ENCODE data around the gene OR52A5. TPM values are rescaled to one million over a fixed set of nuclear protein-coding genes. Genes with fewer than 3 reads are reported as not detected.

Gene OR52A5
- total and polyA plus RNA-seq, 2 experiments from 2014 or later, result 0.11 to 0.24 TPM

GRCh38 chr11:5159806-5160205 lies 21.6 kb upstream of the OR52A5 start:
- ATAC-seq, result no peak
- TF ChIP-seq ZNF331 (CRISPR knock-in tag; IDR thresholded peaks at IDR 0.05; ENCODE audit: low read depth) (no peak), EZH2phosphoT487 (IDR thresholded peaks at IDR 0.05; ENCODE audit: unreplicated experiment) (no peak), CREB1 (CRISPR knock-in tag; IDR thresholded peaks at IDR 0.05; ENCODE audit: low read depth) (no peak), CTCF (conservative IDR thresholded peaks at IDR 0.05; ENCODE audit: low read depth in 2 of 2) (no peak), ZNF114 (CRISPR knock-in tag; IDR thresholded peaks at IDR 0.05) (no peak), JUNB (IDR thresholded peaks at IDR 0.05; ENCODE audit: unreplicated experiment) (no peak), POLR2AphosphoS5 (IDR thresholded peaks at IDR 0.05; ENCODE audit: low read depth) (no peak), ETS1 (IDR thresholded peaks at IDR 0.05) (no peak), EZH2 (IDR thresholded peaks at IDR 0.05; ENCODE audit: low read depth, unreplicated experiment) (no peak), NANOG (IDR thresholded peaks at IDR 0.05; ENCODE audit: borderline replicate concordance) (no peak), STAT1 (IDR thresholded peaks at IDR 0.05; ENCODE audit: unreplicated experiment) (no peak)
- TF ChIP-seq, protein P1, sequence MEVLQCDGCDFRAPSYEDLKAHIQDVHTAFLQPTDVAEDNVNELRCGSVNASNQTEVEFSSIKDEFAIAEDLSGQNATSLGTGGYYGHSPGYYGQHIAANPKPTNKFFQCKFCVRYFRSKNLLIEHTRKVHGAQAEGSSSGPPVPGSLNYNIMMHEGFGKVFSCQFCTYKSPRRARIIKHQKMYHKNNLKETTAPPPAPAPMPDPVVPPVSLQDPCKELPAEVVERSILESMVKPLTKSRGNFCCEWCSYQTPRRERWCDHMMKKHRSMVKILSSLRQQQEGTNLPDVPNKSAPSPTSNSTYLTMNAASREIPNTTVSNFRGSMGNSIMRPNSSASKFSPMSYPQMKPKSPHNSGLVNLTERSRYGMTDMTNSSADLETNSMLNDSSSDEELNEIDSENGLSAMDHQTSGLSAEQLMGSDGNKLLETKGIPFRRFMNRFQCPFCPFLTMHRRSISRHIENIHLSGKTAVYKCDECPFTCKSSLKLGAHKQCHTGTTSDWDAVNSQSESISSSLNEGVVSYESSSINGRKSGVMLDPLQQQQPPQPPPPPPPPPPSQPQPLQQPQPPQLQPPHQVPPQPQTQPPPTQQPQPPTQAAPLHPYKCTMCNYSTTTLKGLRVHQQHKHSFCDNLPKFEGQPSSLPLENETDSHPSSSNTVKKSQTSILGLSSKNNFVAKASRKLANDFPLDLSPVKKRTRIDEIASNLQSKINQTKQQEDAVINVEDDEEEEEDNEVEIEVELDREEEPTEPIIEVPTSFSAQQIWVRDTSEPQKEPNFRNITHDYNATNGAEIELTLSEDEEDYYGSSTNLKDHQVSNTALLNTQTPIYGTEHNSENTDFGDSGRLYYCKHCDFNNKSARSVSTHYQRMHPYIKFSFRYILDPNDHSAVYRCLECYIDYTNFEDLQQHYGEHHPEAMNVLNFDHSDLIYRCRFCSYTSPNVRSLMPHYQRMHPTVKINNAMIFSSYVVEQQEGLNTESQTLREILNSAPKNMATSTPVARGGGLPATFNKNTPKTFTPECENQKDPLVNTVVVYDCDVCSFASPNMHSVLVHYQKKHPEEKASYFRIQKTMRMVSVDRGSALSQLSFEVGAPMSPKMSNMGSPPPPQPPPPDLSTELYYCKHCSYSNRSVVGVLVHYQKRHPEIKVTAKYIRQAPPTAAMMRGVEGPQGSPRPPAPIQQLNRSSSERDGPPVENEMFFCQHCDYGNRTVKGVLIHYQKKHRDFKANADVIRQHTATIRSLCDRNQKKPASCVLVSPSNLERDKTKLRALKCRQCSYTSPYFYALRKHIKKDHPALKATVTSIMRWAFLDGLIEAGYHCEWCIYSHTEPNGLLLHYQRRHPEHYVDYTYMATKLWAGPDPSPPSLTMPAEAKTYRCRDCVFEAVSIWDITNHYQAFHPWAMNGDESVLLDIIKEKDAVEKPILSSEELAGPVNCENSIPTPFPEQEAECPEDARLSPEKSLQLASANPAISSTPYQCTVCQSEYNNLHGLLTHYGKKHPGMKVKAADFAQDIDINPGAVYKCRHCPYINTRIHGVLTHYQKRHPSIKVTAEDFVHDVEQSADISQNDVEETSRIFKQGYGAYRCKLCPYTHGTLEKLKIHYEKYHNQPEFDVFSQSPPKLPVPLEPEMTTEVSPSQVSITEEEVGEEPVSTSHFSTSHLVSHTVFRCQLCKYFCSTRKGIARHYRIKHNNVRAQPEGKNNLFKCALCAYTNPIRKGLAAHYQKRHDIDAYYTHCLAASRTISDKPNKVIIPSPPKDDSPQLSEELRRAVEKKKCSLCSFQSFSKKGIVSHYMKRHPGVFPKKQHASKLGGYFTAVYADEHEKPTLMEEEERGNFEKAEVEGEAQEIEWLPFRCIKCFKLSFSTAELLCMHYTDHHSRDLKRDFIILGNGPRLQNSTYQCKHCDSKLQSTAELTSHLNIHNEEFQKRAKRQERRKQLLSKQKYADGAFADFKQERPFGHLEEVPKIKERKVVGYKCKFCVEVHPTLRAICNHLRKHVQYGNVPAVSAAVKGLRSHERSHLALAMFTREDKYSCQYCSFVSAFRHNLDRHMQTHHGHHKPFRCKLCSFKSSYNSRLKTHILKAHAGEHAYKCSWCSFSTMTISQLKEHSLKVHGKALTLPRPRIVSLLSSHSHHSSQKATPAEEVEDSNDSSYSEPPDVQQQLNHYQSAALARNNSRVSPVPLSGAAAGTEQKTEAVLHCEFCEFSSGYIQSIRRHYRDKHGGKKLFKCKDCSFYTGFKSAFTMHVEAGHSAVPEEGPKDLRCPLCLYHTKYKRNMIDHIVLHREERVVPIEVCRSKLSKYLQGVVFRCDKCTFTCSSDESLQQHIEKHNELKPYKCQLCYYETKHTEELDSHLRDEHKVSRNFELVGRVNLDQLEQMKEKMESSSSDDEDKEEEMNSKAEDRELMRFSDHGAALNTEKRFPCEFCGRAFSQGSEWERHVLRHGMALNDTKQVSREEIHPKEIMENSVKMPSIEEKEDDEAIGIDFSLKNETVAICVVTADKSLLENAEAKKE (CRISPR knock-in tag; IDR thresholded peaks at IDR 0.05), result no peak
- TF ChIP-seq, protein P2, sequence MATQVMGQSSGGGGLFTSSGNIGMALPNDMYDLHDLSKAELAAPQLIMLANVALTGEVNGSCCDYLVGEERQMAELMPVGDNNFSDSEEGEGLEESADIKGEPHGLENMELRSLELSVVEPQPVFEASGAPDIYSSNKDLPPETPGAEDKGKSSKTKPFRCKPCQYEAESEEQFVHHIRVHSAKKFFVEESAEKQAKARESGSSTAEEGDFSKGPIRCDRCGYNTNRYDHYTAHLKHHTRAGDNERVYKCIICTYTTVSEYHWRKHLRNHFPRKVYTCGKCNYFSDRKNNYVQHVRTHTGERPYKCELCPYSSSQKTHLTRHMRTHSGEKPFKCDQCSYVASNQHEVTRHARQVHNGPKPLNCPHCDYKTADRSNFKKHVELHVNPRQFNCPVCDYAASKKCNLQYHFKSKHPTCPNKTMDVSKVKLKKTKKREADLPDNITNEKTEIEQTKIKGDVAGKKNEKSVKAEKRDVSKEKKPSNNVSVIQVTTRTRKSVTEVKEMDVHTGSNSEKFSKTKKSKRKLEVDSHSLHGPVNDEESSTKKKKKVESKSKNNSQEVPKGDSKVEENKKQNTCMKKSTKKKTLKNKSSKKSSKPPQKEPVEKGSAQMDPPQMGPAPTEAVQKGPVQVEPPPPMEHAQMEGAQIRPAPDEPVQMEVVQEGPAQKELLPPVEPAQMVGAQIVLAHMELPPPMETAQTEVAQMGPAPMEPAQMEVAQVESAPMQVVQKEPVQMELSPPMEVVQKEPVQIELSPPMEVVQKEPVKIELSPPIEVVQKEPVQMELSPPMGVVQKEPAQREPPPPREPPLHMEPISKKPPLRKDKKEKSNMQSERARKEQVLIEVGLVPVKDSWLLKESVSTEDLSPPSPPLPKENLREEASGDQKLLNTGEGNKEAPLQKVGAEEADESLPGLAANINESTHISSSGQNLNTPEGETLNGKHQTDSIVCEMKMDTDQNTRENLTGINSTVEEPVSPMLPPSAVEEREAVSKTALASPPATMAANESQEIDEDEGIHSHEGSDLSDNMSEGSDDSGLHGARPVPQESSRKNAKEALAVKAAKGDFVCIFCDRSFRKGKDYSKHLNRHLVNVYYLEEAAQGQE (IDR thresholded peaks at IDR 0.05; ENCODE audit: unreplicated experiment), result no peak

More at GRCh38 chr11:5159806-5160205, 21.6 kb upstream of the OR52A5 start:
- no peak for DNase-seq (ENCODE audit: low spot score)
- no peaks in the 10 kb centered on the region for H3F3A ChIP-seq (replicated peaks; ENCODE audit: low read depth)
- H3K4me3 ChIP-seq, result no peak overlapping the region
- H3K36me3 ChIP-seq (ENCODE audit: insufficient read depth), result no peaks in the 10 kb centered on the region
- peaks cover 4% of the 10 kb centered on the region; the same call in 1 of the 2 replicates for H3K4me1 ChIP-seq (ENCODE audit: insufficient read depth)
- H3K36me3 Mint-ChIP-seq (ENCODE audit: low read depth), result peaks cover 37% of the 10 kb centered on the region
- H3K27ac ChIP-seq (ENCODE audit: low read depth), result no peak overlapping the region
- H3K79me2 ChIP-seq (replicated peaks; ENCODE audit: insufficient read depth), result no peaks in the 10 kb centered on the region
- peaks cover 7% of the 10 kb centered on the region; the same call in 2 of the 3 replicates for H3K9me3 Mint-ChIP-seq
- H3K4me2 ChIP-seq, result no peak overlapping the region
- H3K27me3 Mint-ChIP-seq (ENCODE audit: insufficient read depth, low read depth, poor library complexity), result peaks cover 10% of the 10 kb centered on the region
- H2AFZ ChIP-seq, result no peak overlapping the region
- H3K4me3 Mint-ChIP-seq, result no peak overlapping the region
- no peaks in the 10 kb centered on the region for H4K20me1 ChIP-seq (replicated peaks; ENCODE audit: insufficient read depth)
- peaks cover 12% of the 10 kb centered on the region for H3K4me1 Mint-ChIP-seq
- H3K9me2 ChIP-seq (ENCODE audit: insufficient read depth), result no peaks in the 10 kb centered on the region; the same call in 1 of the 2 replicates
- no peak overlapping the region for H3K27ac Mint-ChIP-seq
- H3K27me3 ChIP-seq (ENCODE audit: insufficient read depth), result no peaks in the 10 kb centered on the region

Measured in GM23338 (cell line).